Heart left ventricle (tissue), 13 donors: Measurements from ENCODE around the gene CEP70.

Experiments
- CTCF ChIP-seq, 12 donors: fragments of 200-600 bp; sonication (generic) in 4 of 12; IDR thresholded peaks; one replicate each; pipeline versions ENCODE4 v1.5.0 to v1.8.0; 2018 to 2022; ENCODE audit warnings: antibody characterized with exemption in 12 of 12, mild to moderate bottlenecking in 5 of 12
- POLR2A ChIP-seq, 2 donors: fragments of 450-650 bp; IDR thresholded peaks; one replicate each; pipeline ENCODE4 v1.6.1; 2017; ENCODE audit warnings: antibody characterized with exemption in 2 of 2, mild to moderate bottlenecking in 2 of 2, moderate library complexity in 2 of 2
- donor health status: ischemic (EF 13 %, LVEDD 7.1; RV severe dilation, severe dysfunction).
- donor health status: DM: no; HTN: yes; CAD: no.
- donor health status: DM: no; HTN: no; CAD: no.
- donor health status: ischemic (EF 25% LVEDD 6.9; RV normal size, moderate dysfunction).
- donor health status: ischemic (EF 25% LVEDD 5.7; RV mildly dilated, moderate dysfunction).
- donor health status: ischemic (EF 35%, LVEDD 5.7; RV mildly dilated, moderate dysfunction).
- donor health status: nonischemic (EF 11% LVEDD 7.7; RV severe dilation, severe dysfunction).
- donor health status: DM: yes; HTN: yes; CAD: no.
- donor health status: PGD.
- donor health status: ischemic (EF 29% LVEDD 5.4; RV normal size, mild dysfunction).
- donor health status: nonischemic (EF 23%, LVEDD 6.1; RV moderate dilation, normal function).

GRCh38 chr3:138608322-138609135 lies 14.5 kb upstream of the CEP70 start, which contains the start of gene FAIM:
- no peak for TF ChIP-seq CTCF (IDR thresholded peaks at IDR 0.05)
- no peak for TF ChIP-seq POLR2A (IDR thresholded peaks at IDR 0.05)
